GM10266 (cell line): ENCODE data around the gene DNAJC4.
"Not testable (repeated sequence)": the region's sequence is repeated elsewhere in the genome, so short reads cannot be mapped to it uniquely, and the experiment has no call there.

ENCODE experiments used
- DNase-seq: peaks from one replicate; pipeline ENCODE4 v3.0.0; 2012; ENCODE audit errors: extremely low spot score
- CTCF ChIP-seq: IDR thresholded peaks from 2 replicates; pipeline ENCODE4 v1.5.1; 2012; ENCODE audit warnings: mild to moderate bottlenecking, low read depth; ENCODE audit not compliant: control insufficient read depth, insufficient read depth; ENCODE audit errors: missing control alignments

DNAJC4 gene

GRCh38 chr11:64241491-64242374, 11.4 kb downstream of the DNAJC4 start:
- peak; percentile 66 for DNase-seq
- TF ChIP-seq CTCF, result no peak

GRCh38 chr11:64243236-64243854, 13.0 kb downstream of the DNAJC4 start:
- no peak for TF ChIP-seq CTCF
- no peak for DNase-seq

- no peak for DNase-seq
- TF ChIP-seq CTCF, result no peak
Measured at GRCh38 chr11:64244107-64244506, 13.8 kb downstream of the DNAJC4 start.

GRCh38 chr11:64244966-64245365, 14.6 kb downstream of the DNAJC4 start:
- no peak for TF ChIP-seq CTCF
- no peak for DNase-seq

GRCh38 chr11:64245401-64245796, 15.1 kb downstream of the DNAJC4 start:
- no peak for DNase-seq
- TF ChIP-seq CTCF, result no peak

- no peak for DNase-seq
- no peak for TF ChIP-seq CTCF
Measured at GRCh38 chr11:64245797-64246620, 15.7 kb downstream of the DNAJC4 start.

GRCh38 chr11:64246621-64246870, 16.2 kb downstream of the DNAJC4 start:
- DNase-seq, result not testable (repeated sequence)
